Ishikawa (cell line): Measurements from ENCODE around the gene SLC3A2.

Source experiments
- CEBPB ChIP-seq: IDR thresholded peaks from 2 replicates; pipeline ENCODE4 v1.6.1; 2012
- CREB1 ChIP-seq: IDR thresholded peaks from 2 replicates; pipeline ENCODE4 v1.6.1; 2012; ENCODE audit warnings: low read depth
- EGR1 ChIP-seq: IDR thresholded peaks from 2 replicates; pipeline ENCODE4 v1.6.1; 2012
- EP300 ChIP-seq: IDR thresholded peaks from 2 replicates; pipeline ENCODE4 v1.6.1; 2012; ENCODE audit warnings: borderline replicate concordance
- FOXM1 ChIP-seq: IDR thresholded peaks from 2 replicates; pipeline ENCODE4 v1.6.1; 2012; ENCODE audit warnings: low read depth, borderline replicate concordance
- NFIC ChIP-seq: IDR thresholded peaks from 2 replicates; pipeline ENCODE4 v1.6.1; 2012
- RAD21 ChIP-seq: IDR thresholded peaks from 2 replicates; pipeline ENCODE4 v1.6.1; 2012; ENCODE audit warnings: low read depth
- TAF1 ChIP-seq: IDR thresholded peaks from 2 replicates; pipeline ENCODE4 v1.6.1; 2012; ENCODE audit warnings: low read depth, mild to moderate bottlenecking
- TCF12 ChIP-seq: IDR thresholded peaks from 2 replicates; pipeline ENCODE4 v1.6.1; 2012; ENCODE audit warnings: low read depth
- TEAD4 ChIP-seq: IDR thresholded peaks from 2 replicates; pipeline ENCODE4 v1.6.1; 2012
- YY1 ChIP-seq: IDR thresholded peaks from 2 replicates; pipeline ENCODE4 v1.6.1; 2012; ENCODE audit warnings: low read depth
- ZBTB7A ChIP-seq: IDR thresholded peaks from 2 replicates; pipeline ENCODE4 v1.6.1; 2012; ENCODE audit warnings: low read depth
- TF ChIP-seq, protein P1 (sequence below): IDR thresholded peaks from 2 replicates; pipeline ENCODE4 v1.6.1; 2012; ENCODE audit warnings: low read depth, mild to moderate bottlenecking
- TF ChIP-seq, protein P2 (sequence below): IDR thresholded peaks from 2 replicates; pipeline ENCODE4 v1.6.1; 2012
- TF ChIP-seq, protein P3 (sequence below): IDR thresholded peaks from 2 replicates; pipeline ENCODE4 v1.6.1; 2012

Gene SLC3A2

GRCh38 chr11:62889484-62890437 lies 9.1 kb downstream of the SLC3A2 start:
- TF ChIP-seq TEAD4 = 0 out of 2 replicates have a peak, but pooled peaks have one; percentile 11
- TF ChIP-seq NFIC = no peak
- TF ChIP-seq EGR1 = no peak
- TF ChIP-seq CREB1 = no peak
- no peak for TF ChIP-seq FOXM1
- no peak for TF ChIP-seq ZBTB7A

DNA sequence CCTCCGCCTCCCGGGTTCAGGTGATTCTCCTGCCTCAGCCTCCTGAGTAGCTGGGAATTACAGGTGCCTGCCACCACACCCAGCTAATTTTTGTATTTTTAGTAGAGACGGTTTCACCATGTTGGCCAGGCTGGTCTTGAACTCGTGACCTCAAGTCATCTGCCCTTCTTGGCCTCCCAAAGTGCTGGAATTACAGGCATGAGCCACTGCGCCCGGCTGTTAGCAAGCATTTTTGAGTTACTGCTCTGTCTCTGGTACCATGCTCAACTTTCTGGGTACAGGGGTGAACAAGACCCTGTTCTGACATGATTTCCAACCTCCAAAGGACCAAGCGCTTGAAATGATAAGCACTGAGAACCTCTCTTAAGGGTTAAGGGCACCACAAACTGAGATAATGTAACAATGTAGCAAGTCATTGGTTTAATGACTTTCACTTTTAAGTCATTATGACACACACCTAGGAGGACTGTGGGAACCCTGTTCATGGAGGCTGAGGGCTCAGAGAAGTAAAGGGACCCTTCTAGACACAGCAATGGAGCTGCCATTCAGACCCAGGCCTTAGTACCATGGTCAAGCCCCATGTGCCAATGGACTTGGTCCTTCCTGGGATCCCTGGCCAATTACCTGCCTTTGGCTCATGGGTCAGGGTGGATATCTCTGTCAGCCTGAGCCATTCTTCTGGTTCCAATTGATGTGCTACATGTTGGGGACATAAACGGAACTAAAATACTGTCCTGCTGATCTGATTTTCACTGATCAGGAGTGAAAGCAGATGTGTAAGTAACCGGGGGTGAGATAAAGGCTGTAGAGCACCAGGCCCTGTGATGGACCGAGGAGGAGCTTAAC lies 11.6 kb downstream of the SLC3A2 start:
- TF ChIP-seq TEAD4 = no peak
- no peak for TF ChIP-seq FOXM1

DNA sequence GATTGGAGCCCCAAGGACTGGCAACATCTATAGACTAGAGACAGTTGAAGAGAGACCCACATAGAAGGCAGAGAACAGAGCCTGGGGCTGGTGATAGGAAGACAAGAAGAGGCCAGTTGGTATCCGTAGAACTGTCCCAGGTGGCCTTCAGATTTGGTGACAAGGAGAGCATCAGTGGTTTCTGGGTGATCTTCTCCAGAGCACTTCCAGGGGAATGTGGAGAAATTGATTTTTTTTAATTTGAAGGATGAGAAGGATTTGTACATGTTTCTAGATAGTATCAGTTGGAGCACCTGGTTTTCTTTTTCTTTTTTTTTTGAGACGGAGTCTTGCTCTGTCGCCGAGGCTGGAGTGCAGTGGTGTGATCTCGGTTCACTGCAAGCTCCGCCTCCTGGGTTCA lies 14.8 kb downstream of the SLC3A2 start:
- TF ChIP-seq NFIC = no peak
- TF ChIP-seq, protein P1, sequence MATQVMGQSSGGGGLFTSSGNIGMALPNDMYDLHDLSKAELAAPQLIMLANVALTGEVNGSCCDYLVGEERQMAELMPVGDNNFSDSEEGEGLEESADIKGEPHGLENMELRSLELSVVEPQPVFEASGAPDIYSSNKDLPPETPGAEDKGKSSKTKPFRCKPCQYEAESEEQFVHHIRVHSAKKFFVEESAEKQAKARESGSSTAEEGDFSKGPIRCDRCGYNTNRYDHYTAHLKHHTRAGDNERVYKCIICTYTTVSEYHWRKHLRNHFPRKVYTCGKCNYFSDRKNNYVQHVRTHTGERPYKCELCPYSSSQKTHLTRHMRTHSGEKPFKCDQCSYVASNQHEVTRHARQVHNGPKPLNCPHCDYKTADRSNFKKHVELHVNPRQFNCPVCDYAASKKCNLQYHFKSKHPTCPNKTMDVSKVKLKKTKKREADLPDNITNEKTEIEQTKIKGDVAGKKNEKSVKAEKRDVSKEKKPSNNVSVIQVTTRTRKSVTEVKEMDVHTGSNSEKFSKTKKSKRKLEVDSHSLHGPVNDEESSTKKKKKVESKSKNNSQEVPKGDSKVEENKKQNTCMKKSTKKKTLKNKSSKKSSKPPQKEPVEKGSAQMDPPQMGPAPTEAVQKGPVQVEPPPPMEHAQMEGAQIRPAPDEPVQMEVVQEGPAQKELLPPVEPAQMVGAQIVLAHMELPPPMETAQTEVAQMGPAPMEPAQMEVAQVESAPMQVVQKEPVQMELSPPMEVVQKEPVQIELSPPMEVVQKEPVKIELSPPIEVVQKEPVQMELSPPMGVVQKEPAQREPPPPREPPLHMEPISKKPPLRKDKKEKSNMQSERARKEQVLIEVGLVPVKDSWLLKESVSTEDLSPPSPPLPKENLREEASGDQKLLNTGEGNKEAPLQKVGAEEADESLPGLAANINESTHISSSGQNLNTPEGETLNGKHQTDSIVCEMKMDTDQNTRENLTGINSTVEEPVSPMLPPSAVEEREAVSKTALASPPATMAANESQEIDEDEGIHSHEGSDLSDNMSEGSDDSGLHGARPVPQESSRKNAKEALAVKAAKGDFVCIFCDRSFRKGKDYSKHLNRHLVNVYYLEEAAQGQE = no peak
- TF ChIP-seq TCF12 = no peak
- no peak for TF ChIP-seq TAF1
- TF ChIP-seq EGR1 = no peak
- no peak for TF ChIP-seq FOXM1
- no peak for TF ChIP-seq TEAD4
- TF ChIP-seq RAD21 = no peak
- TF ChIP-seq EP300 = no peak
- TF ChIP-seq YY1 = no peak
- TF ChIP-seq, protein P2, sequence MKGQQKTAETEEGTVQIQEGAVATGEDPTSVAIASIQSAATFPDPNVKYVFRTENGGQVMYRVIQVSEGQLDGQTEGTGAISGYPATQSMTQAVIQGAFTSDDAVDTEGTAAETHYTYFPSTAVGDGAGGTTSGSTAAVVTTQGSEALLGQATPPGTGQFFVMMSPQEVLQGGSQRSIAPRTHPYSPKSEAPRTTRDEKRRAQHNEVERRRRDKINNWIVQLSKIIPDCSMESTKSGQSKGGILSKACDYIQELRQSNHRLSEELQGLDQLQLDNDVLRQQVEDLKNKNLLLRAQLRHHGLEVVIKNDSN = no peak
- TF ChIP-seq, protein P3, sequence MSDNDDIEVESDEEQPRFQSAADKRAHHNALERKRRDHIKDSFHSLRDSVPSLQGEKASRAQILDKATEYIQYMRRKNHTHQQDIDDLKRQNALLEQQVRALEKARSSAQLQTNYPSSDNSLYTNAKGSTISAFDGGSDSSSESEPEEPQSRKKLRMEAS = no peak
- no peak for TF ChIP-seq ZBTB7A

DNA sequence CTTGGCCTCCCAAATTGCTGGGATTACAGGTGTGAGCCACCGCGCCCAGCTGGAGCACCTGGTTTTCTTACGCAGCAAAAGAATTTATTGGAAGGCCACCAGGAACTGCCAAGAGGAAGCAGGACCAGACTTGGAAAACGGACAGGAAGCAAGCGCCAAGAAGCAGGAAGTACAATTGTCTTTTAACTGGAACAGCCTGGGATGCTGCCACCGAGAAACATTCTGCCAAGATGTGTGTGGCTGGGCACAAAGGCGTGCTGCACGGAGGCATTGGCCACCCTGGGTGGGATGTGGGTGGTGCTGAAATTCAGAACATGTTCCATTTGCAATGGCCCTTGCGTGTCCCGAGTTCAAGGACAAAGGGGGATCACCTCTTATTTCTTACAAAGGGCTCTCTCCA lies 15.4 kb downstream of the SLC3A2 start:
- no peak for TF ChIP-seq TEAD4

DNA sequence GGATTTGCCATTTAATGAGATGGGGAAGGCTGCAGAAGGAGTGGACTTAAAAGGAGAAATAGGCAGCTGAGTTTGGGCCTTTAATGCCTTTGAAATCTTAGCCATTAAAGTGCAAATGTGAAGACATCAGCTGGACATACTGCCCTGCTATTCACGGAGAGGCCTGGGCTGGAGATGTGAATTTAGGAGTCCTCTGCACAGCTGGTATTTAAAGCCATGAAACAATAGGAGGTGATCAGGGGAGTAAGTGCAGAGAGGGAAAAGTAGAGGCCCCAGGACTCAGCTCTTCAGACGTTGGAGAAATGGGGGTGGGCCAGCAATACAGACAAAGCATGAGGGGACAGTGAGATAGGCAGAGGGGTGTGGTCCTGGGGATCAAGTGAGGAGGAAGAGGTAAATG lies 16.6 kb downstream of the SLC3A2 start:
- no peak for TF ChIP-seq TCF12
- TF ChIP-seq FOXM1 = no peak
- TF ChIP-seq CREB1 = no peak
- TF ChIP-seq TAF1 = no peak
- TF ChIP-seq, protein P1 = no peak
- no peak for TF ChIP-seq ZBTB7A
- TF ChIP-seq YY1 = no peak
- TF ChIP-seq CEBPB = no peak
- no peak for TF ChIP-seq TEAD4

GRCh38 chr11:62898027-62898426 lies 17.3 kb downstream of the SLC3A2 start:
- no peak for TF ChIP-seq TCF12
- no peak for TF ChIP-seq TAF1
- TF ChIP-seq CEBPB = no peak
- no peak for TF ChIP-seq ZBTB7A
- no peak for TF ChIP-seq EGR1
- TF ChIP-seq, protein P3 = no peak
- TF ChIP-seq CREB1 = no peak
